ENCODE measurements around the gene LRIG1. TPM values are rescaled to one million over a fixed set of nuclear protein-coding genes. Genes with fewer than 3 reads are reported as not detected.

LRIG1 gene
- total RNA-seq, 1 experiment from 2014 or later = 17.2 TPM

GRCh38 chr3:66518126-66518525 is 17.3 kb upstream of the LRIG1 start:
- no peak for TF ChIP-seq CTCF (IDR thresholded peaks at IDR 0.05; ENCODE audit: unreplicated experiment)
- intact Hi-C loops (cut with micrococcal nuclease) = loop anchor here (5.0 kb wide), 1 partner anchor 99 kb away; no protein-coding TSS in a partner anchor
- ChIA-PET POLR2A (no interaction called here), CTCF (interaction anchor here (0.5 to 0.8 kb wide), 3 partner anchors 13 to 241 kb away, joined by 3 to 5 read pairs (median 4); no protein-coding TSS in a partner anchor)
- H3K9me3 Mint-ChIP-seq (ENCODE audit: unreplicated experiment) = no peaks in the 10 kb centered on the region
- H3K27me3 Mint-ChIP-seq (ENCODE audit: insufficient read depth, unreplicated experiment) = no peaks in the 10 kb centered on the region
- no peaks in the 10 kb centered on the region for H3K4me1 Mint-ChIP-seq (ENCODE audit: insufficient read depth, unreplicated experiment)
- no peak overlapping the region for H3K27ac Mint-ChIP-seq (ENCODE audit: low read depth, unreplicated experiment)
- no peak for DNase-seq (ENCODE audit: unreplicated experiment)
- no peak overlapping the region for H3K4me3 Mint-ChIP-seq (ENCODE audit: unreplicated experiment)
- H3K36me3 Mint-ChIP-seq (ENCODE audit: insufficient read depth, unreplicated experiment) = no peaks in the 10 kb centered on the region
- BruUV-seq (replicated peaks) = no TSS peak

GRCh38 chr3:66517241-66517640 is 16.4 kb upstream of the LRIG1 start:
- Mint-ChIP-seq H3K36me3 (ENCODE audit: insufficient read depth, unreplicated experiment) (no peaks in the 10 kb centered on the region), H3K27ac (ENCODE audit: low read depth, unreplicated experiment) (no peak overlapping the region), H3K27me3 (ENCODE audit: insufficient read depth, unreplicated experiment) (no peaks in the 10 kb centered on the region), H3K9me3 (ENCODE audit: unreplicated experiment) (no peaks in the 10 kb centered on the region), H3K4me3 (ENCODE audit: unreplicated experiment) (no peak overlapping the region), H3K4me1 (ENCODE audit: insufficient read depth, unreplicated experiment) (no peaks in the 10 kb centered on the region)
- no TSS peak for BruUV-seq (replicated peaks)
- DNase-seq (ENCODE audit: unreplicated experiment) = no peak
- intact Hi-C loops (cut with micrococcal nuclease) = loop anchor here (5.0 kb wide), 1 partner anchor 100 kb away; no protein-coding TSS in a partner anchor
- CTCF ChIA-PET = interaction anchor here (0.8 kb wide), 1 partner anchor 110 kb away, joined by 5 read pairs; no protein-coding TSS in a partner anchor
- POLR2A ChIA-PET = interaction anchor here (1.4 kb wide), 1 partner anchor 10 kb away, joined by 6 read pairs; no protein-coding TSS in a partner anchor
- TF ChIP-seq CTCF (IDR thresholded peaks at IDR 0.05; ENCODE audit: unreplicated experiment) = no peak

GRCh38 chr3:66508461-66508860 is 7.6 kb upstream of the LRIG1 start:
- POLR2A ChIA-PET = interaction anchor here (0.5 kb wide), 1 partner anchor 1491 kb away, joined by 3 read pairs; no protein-coding TSS in a partner anchor
- CTCF ChIA-PET = no interaction called here
- no peaks in the 10 kb centered on the region for H3K9me3 Mint-ChIP-seq (ENCODE audit: unreplicated experiment)

More at GRCh38 chr3:66508461-66508860, 7.6 kb upstream of the LRIG1 start:
- H3K4me1 Mint-ChIP-seq (ENCODE audit: insufficient read depth, unreplicated experiment) = no peaks in the 10 kb centered on the region
- intact Hi-C loops (cut with micrococcal nuclease) = loop anchor here (10.0 kb wide), 1 partner anchor 206 kb away; no protein-coding TSS in a partner anchor
- no peak for DNase-seq (ENCODE audit: unreplicated experiment)
- no peak overlapping the region for H3K27ac Mint-ChIP-seq (ENCODE audit: low read depth, unreplicated experiment)
- no peaks in the 10 kb centered on the region for H3K27me3 Mint-ChIP-seq (ENCODE audit: insufficient read depth, unreplicated experiment)
- H3K4me3 Mint-ChIP-seq (ENCODE audit: unreplicated experiment) = no peak overlapping the region
- H3K36me3 Mint-ChIP-seq (ENCODE audit: insufficient read depth, unreplicated experiment) = no peaks in the 10 kb centered on the region
- no peak for TF ChIP-seq CTCF (IDR thresholded peaks at IDR 0.05; ENCODE audit: unreplicated experiment)
- BruUV-seq (replicated peaks) = no TSS peak

All from MCF 10A (cell line).